Skeletal muscle satellite cell (primary cell): ENCODE measurements around the gene CHM.
"Not testable (repeated sequence)": the region's sequence is repeated elsewhere in the genome, so short reads cannot be mapped to it uniquely, and the experiment has no call there.

Experiments used
- H3K27me3 ChIP-seq: 2 replicates; pipeline ENCODE4 v1.7.0; 2013; ENCODE audit warnings: low read length; ENCODE audit not compliant: control insufficient read depth, insufficient read depth
- H3K36me3 ChIP-seq: 2 replicates; pipeline ENCODE4 v1.7.0; 2013; ENCODE audit warnings: mild to moderate bottlenecking, control low read depth, low read length; ENCODE audit not compliant: insufficient read depth
- H3K4me1 ChIP-seq: 2 replicates; pipeline ENCODE4 v1.7.0; 2013; ENCODE audit warnings: low read length; ENCODE audit not compliant: control insufficient read depth, insufficient read depth
- H3K4me2 ChIP-seq: 2 replicates; pipeline ENCODE4 v1.7.0; 2013; ENCODE audit warnings: mild to moderate bottlenecking, low read length
- H3K4me3 ChIP-seq: 2 replicates; pipeline ENCODE4 v1.7.0; 2013; ENCODE audit warnings: low read length
- H3K9ac ChIP-seq: 2 replicates; pipeline ENCODE4 v1.7.0; 2013; ENCODE audit warnings: mild to moderate bottlenecking, low read depth, low read length, moderate library complexity
- H3K9me3 ChIP-seq: replicated peaks from 2 replicates; pipeline ENCODE4 v1.7.0; 2013; ENCODE audit warnings: mild to moderate bottlenecking, control low read depth, low read length

Gene CHM

DNA sequence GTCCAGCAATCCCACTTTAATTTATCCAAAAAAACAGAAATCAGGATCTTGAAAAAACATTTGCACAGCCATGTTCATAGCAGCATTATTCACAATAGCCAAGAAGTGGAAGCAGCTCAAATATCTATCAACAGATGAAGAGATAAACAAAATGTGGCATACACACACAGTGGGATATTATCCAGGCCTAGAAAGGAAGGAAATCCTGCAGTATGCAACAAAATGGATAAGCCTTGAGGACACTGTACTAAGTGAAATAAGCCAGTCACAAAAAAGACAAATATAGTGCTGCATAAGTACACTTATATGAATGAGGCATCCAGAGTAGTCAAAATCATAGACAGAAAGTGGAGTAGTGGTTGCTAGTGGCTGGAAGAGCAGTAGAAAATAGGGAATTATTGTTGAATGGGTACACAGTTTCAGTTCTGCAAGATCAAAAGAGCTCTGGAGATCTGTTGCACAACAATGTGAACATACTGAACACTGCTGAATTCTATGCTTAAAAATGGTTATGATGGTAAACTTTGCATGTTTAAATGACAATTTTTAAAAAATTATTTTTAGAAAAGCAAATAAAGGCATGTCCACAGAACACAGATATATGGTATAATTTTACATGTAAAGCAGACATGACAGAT is 25.6 kb downstream of the CHM start:
- no peak overlapping the region for H3K4me2 ChIP-seq
- H3K36me3 ChIP-seq: no peaks in the 10 kb centered on the region
- no peaks in the 10 kb centered on the region for H3K9me3 ChIP-seq
- H3K4me3 ChIP-seq: no peak overlapping the region
- no peak overlapping the region for H3K9ac ChIP-seq
- H3K27me3 ChIP-seq: no peaks in the 10 kb centered on the region
- H3K4me1 ChIP-seq: peaks cover 9% of the 10 kb centered on the region

- no peak overlapping the region for H3K4me3 ChIP-seq
Observed at GRCh38 chrX:86016139-86016538, 31.2 kb downstream of the CHM start.

DNA sequence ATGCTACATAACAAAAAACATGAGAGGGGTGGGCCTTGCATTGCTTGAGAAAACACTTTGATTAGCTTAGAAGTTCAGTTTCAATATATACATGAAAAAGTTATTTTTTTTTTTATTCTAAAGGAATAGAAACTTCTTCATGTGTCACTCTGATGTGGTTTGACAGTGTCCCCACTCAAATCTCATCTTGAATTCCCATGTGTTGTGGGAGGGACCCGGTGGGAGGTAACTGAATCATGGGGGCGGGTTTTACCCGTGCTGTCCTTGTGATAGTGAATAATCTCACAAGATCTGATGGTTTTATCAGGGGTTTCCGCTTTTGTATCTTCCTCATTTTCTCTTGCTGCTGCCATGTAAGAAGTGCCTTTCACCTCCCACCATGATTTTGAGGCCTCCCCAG is 32.4 kb downstream of the CHM start:
- not testable (repeated sequence) for H3K36me3 ChIP-seq, H3K4me3 ChIP-seq, H3K9ac ChIP-seq, H3K9me3 ChIP-seq, H3K27me3 ChIP-seq, H3K4me1 ChIP-seq, H3K4me2 ChIP-seq

More at GRCh38 chrX:86016139-86016538, 31.2 kb downstream of the CHM start:
- H3K4me1 ChIP-seq: no peaks in the 10 kb centered on the region
- no peak overlapping the region for H3K9ac ChIP-seq
- no peak overlapping the region for H3K4me2 ChIP-seq
- no peaks in the 10 kb centered on the region for H3K9me3 ChIP-seq
- H3K27me3 ChIP-seq: no peaks in the 10 kb centered on the region
- H3K36me3 ChIP-seq: no peaks in the 10 kb centered on the region

GRCh38 chrX:86014421-86014820 is 32.9 kb downstream of the CHM start:
- no peaks in the 10 kb centered on the region for H3K27me3 ChIP-seq
- no peak overlapping the region for H3K4me2 ChIP-seq
- no peak overlapping the region for H3K9ac ChIP-seq
- no peak overlapping the region for H3K4me3 ChIP-seq
- no peaks in the 10 kb centered on the region for H3K36me3 ChIP-seq
- H3K4me1 ChIP-seq: no peaks in the 10 kb centered on the region
- no peaks in the 10 kb centered on the region for H3K9me3 ChIP-seq

GRCh38 chrX:86013792-86014191 is 33.6 kb downstream of the CHM start:
- Histone ChIP-seq H3K4me3 (no peak overlapping the region), H3K9ac (no peak overlapping the region), H3K27me3 (no peaks in the 10 kb centered on the region), H3K4me2 (no peak overlapping the region), H3K9me3 (no peaks in the 10 kb centered on the region), H3K36me3 (no peaks in the 10 kb centered on the region), H3K4me1 (no peaks in the 10 kb centered on the region)

DNA sequence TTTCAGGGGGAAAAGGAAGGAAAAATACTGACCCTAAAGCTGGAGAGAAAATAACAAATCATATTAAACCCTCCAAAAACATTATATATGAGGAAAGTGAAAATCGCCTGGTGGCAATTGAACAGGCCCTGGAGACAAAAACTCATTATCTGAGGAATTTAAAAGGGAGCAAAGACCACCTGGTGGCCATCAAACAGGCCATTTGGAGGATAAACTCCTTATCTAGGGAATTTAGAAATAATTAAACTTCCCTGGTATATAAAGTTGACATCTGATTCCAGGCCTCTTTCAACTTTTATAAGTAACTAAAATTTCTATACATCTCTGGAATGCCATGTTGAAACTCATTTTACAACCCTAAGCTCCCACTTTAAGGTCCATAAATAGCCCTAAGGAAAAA is 35.2 kb downstream of the CHM start:
- Histone ChIP-seq H3K4me1 (no peaks in the 10 kb centered on the region), H3K4me2 (no peak overlapping the region), H3K4me3 (no peak overlapping the region), H3K9me3 (no peaks in the 10 kb centered on the region), H3K9ac (no peak overlapping the region), H3K27me3 (no peaks in the 10 kb centered on the region), H3K36me3 (no peaks in the 10 kb centered on the region)

- H3K4me1 ChIP-seq, H3K4me2 ChIP-seq, H3K4me3 ChIP-seq, H3K36me3 ChIP-seq, H3K9ac ChIP-seq, H3K27me3 ChIP-seq, H3K9me3 ChIP-seq: not testable (repeated sequence)
Observed at GRCh38 chrX:86009803-86010202, 37.6 kb downstream of the CHM start.

GRCh38 chrX:86007891-86008290 is 39.5 kb downstream of the CHM start:
- not testable (repeated sequence) for H3K4me2 ChIP-seq, H3K4me3 ChIP-seq, H3K36me3 ChIP-seq, H3K27me3 ChIP-seq, H3K9ac ChIP-seq, H3K9me3 ChIP-seq, H3K4me1 ChIP-seq

DNA sequence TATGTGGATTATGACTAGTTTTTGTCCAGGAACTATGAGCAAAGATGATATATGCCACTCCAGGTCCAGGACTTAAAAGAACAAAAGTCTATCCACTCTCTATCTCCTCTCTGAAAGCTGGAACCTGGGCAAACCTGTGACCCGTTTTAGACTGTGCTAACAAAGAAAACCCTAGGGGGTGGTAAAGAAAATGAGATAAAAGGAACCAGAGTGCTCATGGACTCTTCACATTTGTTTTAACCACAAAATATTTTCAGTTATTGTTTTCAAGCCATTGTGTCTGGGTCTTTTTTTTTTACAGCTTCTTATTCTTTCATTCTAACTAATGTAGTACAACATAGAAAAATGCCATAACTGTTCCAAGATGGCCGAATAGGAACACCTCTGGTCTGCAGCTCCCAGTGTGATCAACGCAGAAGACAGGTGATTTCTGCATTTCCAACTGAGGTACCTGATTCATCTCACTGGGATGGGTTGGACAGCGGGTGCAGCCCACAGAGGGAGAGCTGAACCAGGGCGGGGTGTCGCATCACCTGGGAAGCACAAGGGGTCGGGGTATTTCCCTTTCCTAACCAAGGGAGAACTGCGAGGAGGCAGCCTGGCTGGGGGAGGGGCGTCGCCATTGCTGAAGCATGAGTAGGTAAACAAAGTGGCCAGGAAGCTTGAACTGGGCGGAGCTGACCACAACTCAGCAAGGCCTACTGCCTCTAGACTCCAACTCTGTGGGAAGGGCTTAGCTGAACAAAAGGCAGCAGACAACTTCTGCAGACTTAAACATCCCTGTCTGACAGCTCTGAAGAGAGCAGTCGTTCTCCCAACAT is 45.1 kb downstream of the CHM start:
- Histone ChIP-seq H3K9ac (no peak overlapping the region), H3K4me3 (no peak overlapping the region), H3K27me3 (no peaks in the 10 kb centered on the region)

GRCh38 chrX:85998954-85999353 is 48.4 kb downstream of the CHM start:
- H3K4me2 ChIP-seq: no peak overlapping the region
- no peak overlapping the region for H3K9ac ChIP-seq
- H3K36me3 ChIP-seq: no peaks in the 10 kb centered on the region
- peaks cover 3% of the 10 kb centered on the region for H3K4me1 ChIP-seq
- H3K9me3 ChIP-seq: no peaks in the 10 kb centered on the region
- no peaks in the 10 kb centered on the region for H3K27me3 ChIP-seq
- H3K4me3 ChIP-seq: no peak overlapping the region

More for the DNA sequence above, 45.1 kb downstream of the CHM start:
- no peaks in the 10 kb centered on the region for H3K9me3 ChIP-seq
- no peaks in the 10 kb centered on the region for H3K36me3 ChIP-seq
- no peaks in the 10 kb centered on the region for H3K4me1 ChIP-seq
- no peak overlapping the region for H3K4me2 ChIP-seq

- Histone ChIP-seq H3K9me3 (no peaks in the 10 kb centered on the region), H3K4me1 (peaks cover 20% of the 10 kb centered on the region), H3K4me3 (no peak overlapping the region), H3K27me3 (no peaks in the 10 kb centered on the region), H3K4me2 (no peak overlapping the region), H3K9ac (no peak overlapping the region), H3K36me3 (no peaks in the 10 kb centered on the region)
Observed at GRCh38 chrX:85996555-85996954, 50.8 kb downstream of the CHM start.

DNA sequence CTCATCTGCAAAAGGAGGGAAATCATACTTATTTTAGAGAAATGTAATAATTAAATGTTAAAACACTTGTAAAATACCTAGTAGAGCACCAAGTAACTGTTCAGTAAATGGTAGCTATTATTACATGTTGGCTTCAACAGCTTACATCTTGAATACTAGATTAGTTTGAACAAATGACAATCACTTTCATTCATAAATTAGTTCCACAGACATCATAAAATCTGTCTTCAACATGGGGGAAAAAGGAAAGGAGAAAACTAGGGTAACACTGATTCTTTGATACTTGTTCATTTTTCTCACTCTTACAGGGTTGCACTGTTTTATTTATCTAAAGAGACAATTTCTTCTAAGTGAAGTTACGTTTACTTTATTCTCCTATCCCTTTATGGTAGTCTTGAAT is 51.7 kb downstream of the CHM start:
- Histone ChIP-seq H3K4me1 (peaks cover 20% of the 10 kb centered on the region), H3K27me3 (no peaks in the 10 kb centered on the region), H3K4me2 (no peak overlapping the region), H3K36me3 (no peaks in the 10 kb centered on the region), H3K9me3 (no peaks in the 10 kb centered on the region), H3K9ac (no peak overlapping the region), H3K4me3 (no peak overlapping the region)
